B cell (primary cell): Measurements from ENCODE around the gene BACH2. TPM values are rescaled to one million over a fixed set of nuclear protein-coding genes. Genes with fewer than 3 reads are reported as not detected.

Source experiments
- ATAC-seq: fragments of 200-7000 bp; cut with Tn5 transposase; one replicate; pipeline ENCODE4 v1.10.0; 2021; ENCODE audit warnings: low read depth, mild to moderate bottlenecking, moderate number of reproducible peaks, moderate library complexity
- CTCF ChIA-PET: fragments of 350-600 bp; sonication (Branson Sonifier 250); formaldehyde crosslinking; loops from one replicate; lab custom pipeline; 2021; ENCODE audit warnings: antibody characterized with exemption, inconsistent platforms; lab: Charles Lee
- POLR2A ChIA-PET: fragments of 350-600 bp; sonication (Branson Sonifier 250); formaldehyde crosslinking; loops from one replicate; lab custom pipeline; 2021; ENCODE audit warnings: antibody characterized with exemption; lab: Charles Lee
- DNase-seq: peaks from one replicate; pipeline ENCODE4 v3.0.0; 2013
- H2AFZ ChIP-seq: 2 replicates; pipeline ENCODE4 v1.6.1; 2012; ENCODE audit warnings: mild to moderate bottlenecking, low read depth, low read length; ENCODE audit not compliant: insufficient read depth, poor library complexity, severe bottlenecking
- H3K27ac ChIP-seq, 2 donors: 1 replicate in 1 of 2; 2 replicates in 1 of 2; pipeline ENCODE4 v1.5.1; 2012 to 2013; ENCODE audit warnings: low read length in 2 of 2, mild to moderate bottlenecking in 2 of 2, moderate library complexity in 1 of 2
- H3K27me3 ChIP-seq, 4 experiments: fragments of 200-600 bp in 1 of 4; sonication (generic) in 1 of 4; replicated peaks in 1 of 4; 1 replicate in 2 of 4; 2 replicates in 2 of 4; pipeline versions ENCODE4 v1.6.1 to v1.7.0; 2013 to 2016; ENCODE audit warnings: low read length in 3 of 4, mild to moderate bottlenecking in 2 of 4, mixed read lengths in 1 of 4, moderate library complexity in 1 of 4; ENCODE audit not compliant: insufficient read depth in 4 of 4, control insufficient read depth in 3 of 4; ENCODE audit errors: control extremely low read depth in 1 of 4
- H3K36me3 ChIP-seq, 2 experiments: replicated peaks in 1 of 2; 1 replicate in 1 of 2; 2 replicates in 1 of 2; pipeline versions ENCODE4 v1.6.1 to v1.7.1; 2013; ENCODE audit warnings: low read length in 1 of 2; ENCODE audit not compliant: insufficient read depth in 2 of 2, control insufficient read depth in 1 of 2; ENCODE audit errors: control extremely low read depth in 1 of 2, extremely low read depth in 1 of 2
- H3K4me1 ChIP-seq, 2 donors: fragments of 200-600 bp in 1 of 2; sonication (generic) in 1 of 2; 1 replicate in 1 of 2; 2 replicates in 1 of 2; pipeline versions ENCODE4 v1.5.1 to v1.6.1; 2013 to 2017; ENCODE audit warnings: low read length in 2 of 2; ENCODE audit not compliant: control insufficient read depth in 2 of 2, insufficient read depth in 2 of 2
- H3K4me2 ChIP-seq: replicated peaks from 2 replicates; pipeline ENCODE3; 2012; ENCODE audit warnings: mild to moderate bottlenecking, low read depth, low read length; ENCODE audit not compliant: poor library complexity, severe bottlenecking
- H3K4me3 ChIP-seq, 5 experiments: fragments of 200-600 bp in 1 of 5; sonication (generic) in 1 of 5; 1 replicate in 3 of 5; 2 replicates in 2 of 5; pipeline versions ENCODE4 v1.5.1 to v1.7.0; 2011 to 2016; ENCODE audit warnings: low read length in 4 of 5, mild to moderate bottlenecking in 4 of 5, low read depth in 2 of 5, control low read depth in 1 of 5, moderate library complexity in 1 of 5; ENCODE audit not compliant: insufficient read depth in 1 of 5; ENCODE audit errors: control extremely low read depth in 1 of 5, extremely low read depth in 1 of 5
- H3K79me2 ChIP-seq: fragments of 200-600 bp; sonication (generic); one replicate; pipeline ENCODE4 v1.6.0; 2016; ENCODE audit warnings: low read length; ENCODE audit not compliant: control insufficient read depth, insufficient read depth
- H3K9ac ChIP-seq: fragments of 200-600 bp; sonication (generic); 2 replicates; pipeline ENCODE4 v1.6.1; 2017; ENCODE audit warnings: mild to moderate bottlenecking, low read length, moderate library complexity
- H3K9me3 ChIP-seq, 3 donors: one replicate each; pipeline versions ENCODE4 v1.6.1 to v1.7.1; 2013; ENCODE audit warnings: low read length in 2 of 3; ENCODE audit not compliant: control insufficient read depth in 2 of 3, insufficient read depth in 1 of 3; ENCODE audit errors: control extremely low read depth in 1 of 3
- H4K20me1 ChIP-seq: 2 replicates; pipeline ENCODE4 v1.6.0; 2012; ENCODE audit warnings: mild to moderate bottlenecking, low read length; ENCODE audit not compliant: insufficient read depth, control insufficient read depth, poor library complexity, severe bottlenecking
- H3K27ac Mint-ChIP-seq: one replicate; pipeline ENCODE4 v1.8.0; 2021; ENCODE audit warnings: mixed read lengths
- H3K27me3 Mint-ChIP-seq: one replicate; pipeline ENCODE4 v1.8.0; 2021; ENCODE audit warnings: mixed read lengths
- H3K4me1 Mint-ChIP-seq: one replicate; pipeline ENCODE4 v1.8.0; 2021; ENCODE audit warnings: mixed read lengths
- H3K4me3 Mint-ChIP-seq: one replicate; pipeline ENCODE4 v1.8.0; 2021; ENCODE audit warnings: mixed read lengths
- H3K9me3 Mint-ChIP-seq: one replicate; pipeline ENCODE4 v1.8.0; 2022; ENCODE audit warnings: mixed read lengths; ENCODE audit not compliant: insufficient read depth
- CTCF ChIP-seq: fragments of 200-600 bp; IDR thresholded peaks from one replicate; pipeline ENCODE4 v1.8.0; 2022; ENCODE audit warnings: antibody characterized with exemption, mild to moderate bottlenecking
- EZH2 ChIP-seq: IDR thresholded peaks from 2 replicates; pipeline ENCODE4 v1.6.1; 2012; ENCODE audit warnings: borderline replicate concordance, low read depth, mild to moderate bottlenecking, moderate library complexity, low read length; ENCODE audit not compliant: insufficient read depth, poor library complexity, severe bottlenecking
- WGBS: methylation state at CpG from one replicate; pipeline ENCODE4 v1.1.5; 2013; ENCODE audit warnings: missing lambda C conversion rate; ENCODE audit not compliant: insufficient coverage; 5-methylcytosine and 5-hydroxymethylcytosine counted together
- intact Hi-C: fragments of 100-400 bp; cut with micrococcal nuclease; formaldehyde crosslinking; loops from one replicate; pipeline ENCODE4 v1.10.0; 2022
- polyA plus RNA-seq: library from polyadenylated mRNA; depleted of rRNA; stranded (reverse); fragments of >200 nt; gene quantifications from 2 replicates; pipeline ENCODE4 v1.2.3, GENCODE V29; 2012
- total RNA-seq, 2 donors: library from RNA; stranded (reverse); fragments of 120-200 nt in 1 of 2; gene quantifications; 1 replicate in 1 of 2; 2 replicates in 1 of 2; pipeline versions ENCODE4 v1.2.3 to v1.2.4, GENCODE V29; 2013 to 2022

BACH2 gene
- total and polyA plus RNA-seq, 2 donors (not counting 1 experiment from before 2014, with no cell fraction given): 41.1 to 235 TPM

- no peak for ATAC-seq
- Histone ChIP-seq H2AFZ (no peak overlapping the region), H3K27ac (no peak overlapping the region), H4K20me1 (peaks cover 88% of the 10 kb centered on the region), H3K79me2 (peaks cover 69% of the 10 kb centered on the region), H3K4me1 (peaks cover 21 to 25% of the 10 kb centered on the region in 2 donors), H3K27me3 (no peaks in the 10 kb centered on the region), H3K4me3 (no peak overlapping the region), H3K9me3 (no peaks in the 10 kb centered on the region), H3K9ac (no peak overlapping the region), H3K4me2 (no peak overlapping the region), H3K36me3 (peaks cover 10 to 34% of the 10 kb centered on the region in 2 experiments)
- CTCF ChIA-PET: interaction anchor here (1.8 kb wide), 1 partner anchor 150 kb away, joined by 5 read pairs; no protein-coding TSS in a partner anchor
- TF ChIP-seq EZH2 (no peak), CTCF (no peak)
- Mint-ChIP-seq H3K27me3 (no peaks in the 10 kb centered on the region), H3K4me1 (peaks cover 61% of the 10 kb centered on the region), H3K27ac (peak overlapping the region; percentile 2), H3K9me3 (no peaks in the 10 kb centered on the region), H3K4me3 (no peak overlapping the region)
- intact Hi-C loops: no loop called here
- POLR2A ChIA-PET: no interaction called here
- DNase-seq: no peak
- WGBS: no CpG with 5 or more reads among the region's 2 CpGs
Observed at GRCh38 chr6:90090866-90091265, 205.8 kb downstream of the BACH2 start.

- no peaks in the 10 kb centered on the region for H3K27me3 ChIP-seq
- Mint-ChIP-seq H3K9me3 (no peaks in the 10 kb centered on the region), H3K4me3 (no peak overlapping the region), H3K27ac (peak overlapping the region; percentile 76), H3K4me1 (peaks cover 59% of the 10 kb centered on the region), H3K27me3 (no peaks in the 10 kb centered on the region)
- DNase-seq (no peak), ATAC-seq (no peak)
- H3K79me2 ChIP-seq: peaks cover 57% of the 10 kb centered on the region
- H3K9me3 ChIP-seq: no peaks in the 10 kb centered on the region
- no peak for TF ChIP-seq CTCF
- no peak for TF ChIP-seq EZH2
- ChIA-PET CTCF (interaction anchor here (1.0 kb wide), 1 partner anchor 10 kb away, joined by 3 read pairs; no protein-coding TSS in a partner anchor), POLR2A (no interaction called here)
- H3K4me2 ChIP-seq: no peak overlapping the region
- H2AFZ ChIP-seq: no peak overlapping the region
- no peak overlapping the region for H3K4me3 ChIP-seq
- H3K4me1 ChIP-seq: peaks cover 19 to 24% of the 10 kb centered on the region in 2 donors
- H3K36me3 ChIP-seq: peaks cover 10 to 39% of the 10 kb centered on the region in 2 experiments
- peaks cover 80% of the 10 kb centered on the region for H4K20me1 ChIP-seq
- no peak overlapping the region for H3K27ac ChIP-seq
- no peak overlapping the region for H3K9ac ChIP-seq
- intact Hi-C loops: loop anchor here (10.0 kb wide), 1 partner anchor 733 kb away; the partner anchor contains the start of gene UBE2J1
Observed at GRCh38 chr6:90088009-90088408, 208.6 kb downstream of the BACH2 start.
